ENCODE measurements around the gene GMPPA.

Gene GMPPA

GRCh38 chr2:219470429-219470828 is 28.3 kb upstream of the GMPPA start:
- H3K9ac ChIP-seq (ENCODE audit: low read depth, low read length), result no peak overlapping the region
- no peaks in the 10 kb centered on the region for H3K36me3 ChIP-seq (ENCODE audit: insufficient read depth, low read depth, low read length)

GRCh38 chr2:219471476-219472371 is 27.0 kb upstream of the GMPPA start:
- no peak overlapping the region for H3K4me3 ChIP-seq (ENCODE audit: low read length)
- H3K9me3 ChIP-seq (ENCODE audit: insufficient read depth, low read depth, low read length), result no peaks in the 10 kb centered on the region
- H3K9ac ChIP-seq (ENCODE audit: low read depth, low read length), result no peak overlapping the region
- no peak overlapping the region for H3K27ac ChIP-seq (ENCODE audit: low read length)
- no peaks in the 10 kb centered on the region for H3K27me3 ChIP-seq (ENCODE audit: insufficient read depth, low read length)
- H3K36me3 ChIP-seq (ENCODE audit: insufficient read depth, low read depth, low read length), result no peaks in the 10 kb centered on the region
- peaks cover 4% of the 10 kb centered on the region; the same call in 1 of the 2 replicates for H3K4me1 ChIP-seq (ENCODE audit: insufficient read depth, low read length)

More at GRCh38 chr2:219470429-219470828, 28.3 kb upstream of the GMPPA start:
- H3K4me3 ChIP-seq (ENCODE audit: low read length), result no peak overlapping the region
- H3K27ac ChIP-seq (ENCODE audit: low read length), result no peak overlapping the region
- H3K9me3 ChIP-seq (ENCODE audit: insufficient read depth, low read depth, low read length), result no peaks in the 10 kb centered on the region
- no peaks in the 10 kb centered on the region for H3K27me3 ChIP-seq (ENCODE audit: insufficient read depth, low read length)
- 0 out of 2 replicates have a peak, but pooled peaks cover 3% of the 10 kb centered on the region for H3K4me1 ChIP-seq (ENCODE audit: insufficient read depth, low read length)

DNA sequence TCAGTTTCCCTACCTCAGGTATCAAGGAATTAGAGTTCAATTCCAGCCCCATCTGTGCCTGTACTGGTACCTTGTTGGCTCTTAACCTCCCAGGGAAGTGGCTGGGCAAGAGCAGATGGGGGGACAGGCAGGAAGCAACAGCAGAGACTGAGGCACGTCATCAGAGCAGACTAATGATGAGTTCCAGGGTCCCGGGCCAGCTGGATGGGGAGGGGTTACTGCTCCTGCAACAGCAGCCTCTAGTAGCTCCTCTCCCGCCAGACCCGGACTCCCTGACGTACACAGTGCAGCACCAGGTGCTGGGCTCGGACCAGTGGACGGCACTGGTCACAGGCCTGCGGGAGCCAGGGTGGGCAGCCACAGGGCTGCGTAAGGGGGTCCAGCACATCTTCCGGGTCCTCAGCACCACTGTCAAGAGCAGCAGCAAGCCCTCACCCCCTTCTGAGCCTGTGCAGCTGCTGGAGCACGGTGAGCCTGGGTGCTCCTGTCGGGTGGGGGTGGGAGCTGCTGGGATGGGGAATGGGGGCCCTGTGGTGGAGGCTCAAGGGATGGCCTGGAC is 26.0 kb upstream of the GMPPA start:
- Histone ChIP-seq H3K4me1 (ENCODE audit: insufficient read depth, low read length) (peaks cover 4% of the 10 kb centered on the region; the same call in 1 of the 2 replicates), H3K27ac (ENCODE audit: low read length) (no peak overlapping the region), H3K4me3 (ENCODE audit: low read length) (no peak overlapping the region), H3K27me3 (ENCODE audit: insufficient read depth, low read length) (no peaks in the 10 kb centered on the region), H3K9ac (ENCODE audit: low read depth, low read length) (no peak overlapping the region), H3K9me3 (ENCODE audit: insufficient read depth, low read depth, low read length) (no peaks in the 10 kb centered on the region), H3K36me3 (ENCODE audit: insufficient read depth, low read depth, low read length) (no peaks in the 10 kb centered on the region)

DNA sequence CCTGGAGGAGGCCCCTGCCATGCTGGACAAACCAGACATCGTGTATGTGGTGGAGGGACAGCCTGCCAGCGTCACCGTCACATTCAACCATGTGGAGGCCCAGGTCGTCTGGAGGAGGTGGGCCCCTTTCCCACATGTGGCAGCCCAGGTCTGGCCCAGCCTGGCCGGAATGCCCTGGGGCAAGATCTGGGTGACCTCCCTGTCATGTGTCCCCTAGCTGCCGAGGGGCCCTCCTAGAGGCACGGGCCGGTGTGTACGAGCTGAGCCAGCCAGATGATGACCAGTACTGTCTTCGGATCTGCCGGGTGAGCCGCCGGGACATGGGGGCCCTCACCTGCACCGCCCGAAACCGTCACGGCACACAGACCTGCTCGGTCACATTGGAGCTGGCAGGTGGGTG is 25.2 kb upstream of the GMPPA start:
- Histone ChIP-seq H3K27me3 (ENCODE audit: insufficient read depth, low read length) (no peaks in the 10 kb centered on the region), H3K4me3 (ENCODE audit: low read length) (no peak overlapping the region), H3K27ac (ENCODE audit: low read length) (no peak overlapping the region), H3K36me3 (ENCODE audit: insufficient read depth, low read depth, low read length) (no peaks in the 10 kb centered on the region), H3K4me1 (ENCODE audit: insufficient read depth, low read length) (peaks cover 4% of the 10 kb centered on the region; the same call in 1 of the 2 replicates), H3K9ac (ENCODE audit: low read depth, low read length) (no peak overlapping the region; the same call in 1 of the 2 replicates), H3K9me3 (ENCODE audit: insufficient read depth, low read depth, low read length) (no peaks in the 10 kb centered on the region)

- H3K9ac ChIP-seq (ENCODE audit: low read depth, low read length), result no peak overlapping the region
- no peaks in the 10 kb centered on the region for H3K27me3 ChIP-seq (ENCODE audit: insufficient read depth, low read length)
- H3K9me3 ChIP-seq (ENCODE audit: insufficient read depth, low read depth, low read length), result no peaks in the 10 kb centered on the region
- no peaks in the 10 kb centered on the region for H3K36me3 ChIP-seq (ENCODE audit: insufficient read depth, low read depth, low read length)
- no peak overlapping the region for H3K27ac ChIP-seq (ENCODE audit: low read length)
- H3K4me1 ChIP-seq (ENCODE audit: insufficient read depth, low read length), result peaks cover 4% of the 10 kb centered on the region; the same call in 1 of the 2 replicates
- H3K4me3 ChIP-seq (ENCODE audit: low read length), result no peak overlapping the region
These were observed 24.2 kb upstream of the GMPPA start for GRCh38 chr2:219474285-219475060.

GRCh38 chr2:219475278-219475677 is 23.4 kb upstream of the GMPPA start:
- Histone ChIP-seq H3K9me3 (ENCODE audit: insufficient read depth, low read depth, low read length) (no peaks in the 10 kb centered on the region), H3K27ac (ENCODE audit: low read length) (no peak overlapping the region), H3K27me3 (ENCODE audit: insufficient read depth, low read length) (no peaks in the 10 kb centered on the region), H3K4me1 (ENCODE audit: insufficient read depth, low read length) (peaks cover 4% of the 10 kb centered on the region; the same call in 1 of the 2 replicates), H3K36me3 (ENCODE audit: insufficient read depth, low read depth, low read length) (no peaks in the 10 kb centered on the region), H3K4me3 (ENCODE audit: low read length) (no peak overlapping the region), H3K9ac (ENCODE audit: low read depth, low read length) (no peak overlapping the region)

GRCh38 chr2:219475697-219476651 is 22.7 kb upstream of the GMPPA start:
- Histone ChIP-seq H3K36me3 (ENCODE audit: insufficient read depth, low read depth, low read length) (no peaks in the 10 kb centered on the region), H3K9ac (ENCODE audit: low read depth, low read length) (peak overlapping the region; percentile 66; the same call in 1 of the 2 replicates), H3K27ac (ENCODE audit: low read length) (no peak overlapping the region), H3K9me3 (ENCODE audit: insufficient read depth, low read depth, low read length) (no peaks in the 10 kb centered on the region), H3K27me3 (ENCODE audit: insufficient read depth, low read length) (no peaks in the 10 kb centered on the region), H3K4me3 (ENCODE audit: low read length) (peak overlapping the region; percentile 72), H3K4me1 (ENCODE audit: insufficient read depth, low read length) (peaks cover 4% of the 10 kb centered on the region; the same call in 1 of the 2 replicates)

- H3K27ac ChIP-seq (ENCODE audit: low read length), result no peak overlapping the region
- no peaks in the 10 kb centered on the region for H3K9me3 ChIP-seq (ENCODE audit: insufficient read depth, low read depth, low read length)
- H3K4me3 ChIP-seq (ENCODE audit: low read length), result peak overlapping the region; percentile 72
- H3K36me3 ChIP-seq (ENCODE audit: insufficient read depth, low read depth, low read length), result peaks cover 5% of the 10 kb centered on the region; the same call in 1 of the 2 replicates
- peak overlapping the region; percentile 66; the same call in 1 of the 2 replicates for H3K9ac ChIP-seq (ENCODE audit: low read depth, low read length)
- H3K27me3 ChIP-seq (ENCODE audit: insufficient read depth, low read length), result peaks cover 5% of the 10 kb centered on the region; the same call in 1 of the 2 replicates
- peaks cover 4% of the 10 kb centered on the region; the same call in 1 of the 2 replicates for H3K4me1 ChIP-seq (ENCODE audit: insufficient read depth, low read length)
These were observed 22.0 kb upstream of the GMPPA start for GRCh38 chr2:219476652-219477151.

DNA sequence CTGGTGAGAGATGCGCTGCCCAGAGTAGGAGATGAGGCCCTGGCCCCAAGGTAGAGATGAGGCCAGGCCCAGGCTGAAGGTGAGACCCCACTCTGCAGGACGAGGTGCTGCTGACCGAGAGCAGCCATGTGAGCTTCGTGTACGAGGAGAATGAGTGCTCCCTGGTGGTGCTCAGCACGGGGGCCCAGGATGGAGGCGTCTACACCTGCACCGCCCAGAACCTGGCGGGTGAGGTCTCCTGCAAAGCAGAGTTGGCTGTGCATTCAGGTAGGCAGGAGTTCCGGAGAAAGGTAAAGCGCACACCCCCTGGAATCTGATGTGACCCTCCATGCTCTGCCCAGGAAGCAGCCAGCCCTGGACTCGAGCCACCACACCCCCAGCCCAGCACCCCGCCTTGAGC is 21.5 kb upstream of the GMPPA start:
- Histone ChIP-seq H3K36me3 (ENCODE audit: insufficient read depth, low read depth, low read length) (peaks cover 7% of the 10 kb centered on the region; the same call in 1 of the 2 replicates), H3K27me3 (ENCODE audit: insufficient read depth, low read length) (peaks cover 10% of the 10 kb centered on the region), H3K9ac (ENCODE audit: low read depth, low read length) (no peak overlapping the region), H3K9me3 (ENCODE audit: insufficient read depth, low read depth, low read length) (no peaks in the 10 kb centered on the region), H3K27ac (ENCODE audit: low read length) (no peak overlapping the region), H3K4me1 (ENCODE audit: insufficient read depth, low read length) (peaks cover 4% of the 10 kb centered on the region; the same call in 1 of the 2 replicates), H3K4me3 (ENCODE audit: low read length) (peak overlapping the region; percentile 72; the same call in 1 of the 2 replicates)

GRCh38 chr2:219477815-219478214 is 20.9 kb upstream of the GMPPA start:
- H3K9me3 ChIP-seq (ENCODE audit: insufficient read depth, low read depth, low read length), result no peaks in the 10 kb centered on the region
- no peak overlapping the region for H3K4me3 ChIP-seq (ENCODE audit: low read length)
- H3K27me3 ChIP-seq (ENCODE audit: insufficient read depth, low read length), result peaks cover 16% of the 10 kb centered on the region
- peaks cover 7% of the 10 kb centered on the region; the same call in 1 of the 2 replicates for H3K36me3 ChIP-seq (ENCODE audit: insufficient read depth, low read depth, low read length)
- no peak overlapping the region for H3K9ac ChIP-seq (ENCODE audit: low read depth, low read length)
- no peak overlapping the region for H3K27ac ChIP-seq (ENCODE audit: low read length)
- H3K4me1 ChIP-seq (ENCODE audit: insufficient read depth, low read length), result peaks cover 4% of the 10 kb centered on the region; the same call in 1 of the 2 replicates

All from iPS-20b (cell line).